Measurements from ENCODE around the gene METTL26.

Gene METTL26

DNA sequence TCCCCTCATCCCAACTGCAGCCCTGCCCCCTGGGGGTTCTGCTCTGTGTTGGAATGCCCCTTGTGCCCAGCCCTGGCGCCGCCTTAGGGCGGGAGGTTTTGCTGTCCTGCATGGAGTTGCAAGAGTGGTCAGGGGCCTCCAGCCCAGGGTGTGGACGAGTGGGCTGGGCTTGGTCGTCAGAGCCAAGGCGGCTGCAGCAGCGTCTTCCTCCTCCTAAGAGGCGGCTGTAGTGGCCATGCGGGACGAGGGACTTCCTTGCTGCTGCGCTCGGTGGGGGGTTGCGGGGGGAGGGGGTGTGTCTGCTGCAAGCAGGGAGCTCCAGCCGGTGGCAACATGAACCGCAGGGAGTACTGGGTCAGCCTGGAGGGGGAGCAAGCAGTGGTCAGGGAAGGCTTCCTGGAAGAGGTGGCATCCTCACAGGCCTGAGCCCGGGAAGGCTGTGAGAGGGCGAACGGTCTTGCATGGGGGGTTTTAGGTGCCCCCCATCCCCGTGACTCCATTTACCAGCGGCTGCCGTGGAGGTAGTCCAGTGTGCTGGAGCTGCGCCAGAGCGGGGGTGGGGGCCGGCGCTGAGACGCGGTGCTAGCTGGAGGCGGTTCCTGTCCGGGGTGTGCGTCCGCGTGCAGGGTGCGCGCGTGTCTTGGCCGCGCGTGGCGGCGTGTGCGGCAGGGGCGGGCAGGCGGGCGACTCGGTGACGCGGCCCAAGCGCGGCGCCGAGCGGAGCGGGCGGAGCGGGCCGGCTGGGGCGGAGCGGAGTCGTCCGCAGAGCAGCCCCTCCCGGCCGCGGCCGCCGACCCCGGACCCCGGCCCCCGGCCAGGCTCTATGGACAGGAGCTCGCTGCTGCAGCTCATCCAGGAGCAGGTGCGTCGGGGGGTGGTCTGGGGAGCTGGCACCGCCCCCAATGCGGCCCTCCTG is 39.1 kb upstream of the METTL26 start, which contains the start of gene RHBDL1:
RHBDL1 (plus strand) TSS at position 704 of the 916 bp plus-strand sequence; CDS start at position 824, 120 bp downstream.
- peak; percentile 33 for DNase-seq

GRCh38 chr16:674214-674881 is 38.2 kb upstream of the METTL26 start:
- DNase-seq, result no peak

GRCh38 chr16:673399-673991 is 37.4 kb upstream of the METTL26 start:
- no peak for DNase-seq

GRCh38 chr16:672851-673250 is 36.7 kb upstream of the METTL26 start:
- DNase-seq, result no peak

- DNase-seq, result no peak
These were observed 36.3 kb upstream of the METTL26 start for GRCh38 chr16:672371-672770.

DNA sequence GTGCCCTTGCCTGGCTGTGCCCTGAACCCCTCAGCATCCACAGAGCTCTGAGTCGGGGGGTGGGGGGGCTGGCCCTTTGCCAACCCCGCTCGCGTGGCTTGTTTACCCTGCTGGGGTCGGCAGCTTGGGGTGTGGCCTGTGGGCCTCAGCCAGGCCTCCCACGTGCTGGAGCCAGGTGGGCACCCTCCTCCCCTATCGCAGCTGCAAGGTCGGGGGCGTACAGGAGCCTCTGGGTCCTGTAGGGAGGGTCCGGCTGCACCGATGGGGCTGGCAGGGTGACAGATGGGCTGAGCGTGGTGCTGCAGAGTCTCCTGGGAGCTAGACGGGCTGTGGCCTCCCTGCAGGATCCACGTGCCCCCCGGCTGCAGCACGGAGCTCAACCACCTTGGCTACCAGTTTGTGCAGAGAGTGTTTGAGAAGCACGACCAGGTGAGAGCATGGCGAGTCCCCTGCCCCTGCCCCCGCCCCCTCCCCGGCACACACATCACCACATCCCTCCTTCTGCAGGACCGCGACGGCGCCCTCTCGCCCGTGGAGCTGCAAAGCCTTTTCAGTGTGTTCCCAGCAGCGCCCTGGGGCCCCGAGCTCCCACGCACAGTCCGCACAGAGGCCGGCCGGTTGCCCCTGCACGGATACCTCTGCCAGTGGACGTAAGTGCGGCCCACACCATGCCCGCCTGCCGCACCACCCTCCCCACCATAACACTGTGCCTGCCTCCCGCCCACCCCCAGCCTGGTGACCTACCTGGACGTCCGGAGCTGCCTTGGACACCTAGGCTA is 35.4 kb upstream of the METTL26 start:
- DNase-seq, result no peak

- DNase-seq, result no peak
These were observed 34.6 kb upstream of the METTL26 start for GRCh38 chr16:670485-671352.

- no peak for DNase-seq
These were observed 33.6 kb upstream of the METTL26 start for GRCh38 chr16:669666-670065.

DNA sequence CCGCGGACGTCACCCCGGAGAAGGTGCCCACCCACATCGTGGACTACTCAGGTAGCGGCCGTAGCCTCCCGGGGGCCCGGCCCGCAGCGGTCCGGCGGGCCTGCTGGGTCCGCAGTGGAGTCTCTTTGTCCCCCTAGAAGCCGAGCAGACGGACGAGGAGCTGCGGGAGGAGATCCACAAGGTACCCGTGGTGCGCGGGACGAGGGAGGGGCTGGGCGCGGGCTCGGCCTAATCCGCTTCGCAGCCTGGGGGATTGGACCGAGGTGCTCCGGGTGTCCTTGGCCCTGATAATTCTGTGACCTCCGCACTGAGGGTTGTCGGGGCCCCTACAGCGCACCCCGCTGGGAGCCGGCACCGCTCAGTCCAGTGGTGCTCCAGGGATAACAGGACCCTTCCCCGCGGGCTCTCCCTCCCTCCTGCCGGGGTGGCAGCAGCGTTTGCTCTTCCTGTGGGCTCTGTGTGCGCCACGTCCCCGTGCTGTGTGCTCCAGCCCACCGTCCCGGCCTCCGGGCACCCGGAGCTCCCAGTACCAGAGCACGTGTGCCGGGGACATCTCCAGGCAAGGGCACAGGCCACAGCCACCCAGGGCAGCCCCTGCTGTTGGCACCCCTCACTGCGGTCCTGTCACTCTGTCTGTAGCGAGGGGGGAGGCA is 32.5 kb upstream of the METTL26 start:
- no peak for DNase-seq

- DNase-seq, result peak; percentile 68
These were observed 31.8 kb upstream of the METTL26 start, which contains the start of gene RHOT2 for GRCh38 chr16:667780-668518. Gene RHOT2, plus strand, starts transcription at chr16:668132. Its CDS starts 68 bp downstream, at chr16:668200.

GRCh38 chr16:667113-667779 is 31.1 kb upstream of the METTL26 start:
- DNase-seq, result no peak

GRCh38 chr16:666572-666971 is 30.5 kb upstream of the METTL26 start:
- DNase-seq, result no peak

DNA sequence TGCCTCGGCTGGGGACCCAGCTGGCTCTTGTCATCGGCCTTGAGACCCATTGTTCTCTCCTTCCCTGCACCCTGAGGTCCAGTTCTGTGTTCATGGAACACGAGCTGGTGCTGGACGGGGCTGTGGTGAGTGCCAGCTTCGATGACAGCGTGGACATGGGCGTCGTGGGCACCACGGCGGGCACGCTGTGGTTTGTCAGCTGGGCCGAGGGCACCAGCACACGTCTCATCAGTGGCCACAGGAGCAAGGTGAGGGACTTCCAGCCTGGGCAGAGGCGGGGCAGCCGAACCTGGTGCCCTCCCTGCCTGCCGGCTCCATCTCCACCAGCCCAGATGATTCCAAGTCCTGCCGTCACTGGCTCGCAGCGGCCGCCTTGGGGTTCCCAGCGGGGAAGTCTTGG is 26.5 kb upstream of the METTL26 start:
- no peak for DNase-seq

GRCh38 chr16:662095-662494 is 26.0 kb upstream of the METTL26 start:
- no peak for DNase-seq

GRCh38 chr16:661184-661821 is 25.2 kb upstream of the METTL26 start:
- DNase-seq, result no peak

- DNase-seq, result no peak
These were observed 24.5 kb upstream of the METTL26 start for GRCh38 chr16:660459-661183.

DNA sequence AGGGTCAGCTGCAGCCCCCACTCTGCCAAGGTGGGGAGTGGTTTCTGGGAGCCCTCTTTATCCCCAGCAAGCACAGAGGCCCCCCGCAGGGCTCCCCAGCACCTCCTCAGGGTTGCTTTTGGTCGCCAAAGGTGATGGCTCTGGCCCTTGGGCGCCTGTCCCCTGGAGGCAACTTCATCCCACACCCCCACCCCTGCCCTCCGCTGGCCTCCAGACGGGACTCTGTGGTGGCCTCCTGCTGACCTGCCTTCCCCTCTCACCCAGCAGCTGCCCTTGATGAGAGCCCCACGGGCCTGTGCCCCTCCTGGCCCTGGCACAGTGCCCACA is 24.0 kb upstream of the METTL26 start:
- no peak for DNase-seq

DNA sequence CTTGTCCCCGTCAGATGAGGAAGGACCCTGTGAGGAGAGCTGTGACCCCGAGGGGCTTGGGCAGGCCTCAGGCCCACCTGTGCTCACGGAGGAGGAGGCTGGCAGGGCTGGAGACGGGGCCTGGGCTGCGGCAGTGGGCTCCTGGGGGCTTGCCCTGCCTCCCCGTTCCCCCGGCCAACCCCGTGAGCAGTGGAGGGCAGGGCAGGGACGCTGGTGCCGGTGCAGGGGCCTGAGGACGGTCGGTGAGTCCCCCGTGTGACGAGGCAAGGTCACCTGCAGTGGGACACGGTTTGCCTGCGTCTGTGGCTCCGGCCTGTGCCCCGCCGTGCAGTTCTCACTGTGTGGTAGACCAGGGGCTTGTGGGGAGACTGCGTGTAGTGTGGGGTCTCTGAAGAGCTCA is 23.5 kb upstream of the METTL26 start:
- DNase-seq, result no peak
